Activated CD4-positive, alpha-beta T cell treated with anti-CD3 and anti-CD28 coated beads, Interleukin-2, Interleukin-4, amounts not matched to agents 100 ng/mL and 50 ng/mL, durations not matched to agents 16 hours and 8 hours (primary cell): ENCODE measurements around the gene AVPR1A.

Source experiments
- DNase-seq: peaks from one replicate; pipeline ENCODE4 v3.0.0-alpha.2; 2020; ENCODE audit warnings: low spot score

Gene AVPR1A

GRCh38 chr12:63095369-63095980, 55.5 kb downstream of the AVPR1A start:
- no peak for DNase-seq

DNA sequence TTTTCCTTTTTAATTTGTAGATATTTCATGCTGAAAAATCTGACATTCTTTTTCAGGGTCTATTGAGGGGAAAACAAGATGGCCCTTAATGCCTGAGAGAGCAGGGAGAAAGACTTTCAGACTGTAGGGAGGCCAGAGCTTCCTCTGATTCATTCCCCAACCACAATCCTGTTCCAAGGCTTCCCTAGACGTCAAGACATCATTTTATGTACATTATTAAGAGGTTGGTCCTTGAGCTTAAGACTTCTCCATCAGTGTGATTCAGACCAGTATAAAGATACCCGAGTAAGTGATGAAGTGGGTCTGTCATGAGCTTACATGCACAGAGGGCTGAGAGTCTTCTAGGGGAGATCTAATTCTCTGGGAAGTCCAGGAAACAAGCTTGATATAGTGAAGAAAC, 57.3 kb downstream of the AVPR1A start:
- DNase-seq = no peak

DNA sequence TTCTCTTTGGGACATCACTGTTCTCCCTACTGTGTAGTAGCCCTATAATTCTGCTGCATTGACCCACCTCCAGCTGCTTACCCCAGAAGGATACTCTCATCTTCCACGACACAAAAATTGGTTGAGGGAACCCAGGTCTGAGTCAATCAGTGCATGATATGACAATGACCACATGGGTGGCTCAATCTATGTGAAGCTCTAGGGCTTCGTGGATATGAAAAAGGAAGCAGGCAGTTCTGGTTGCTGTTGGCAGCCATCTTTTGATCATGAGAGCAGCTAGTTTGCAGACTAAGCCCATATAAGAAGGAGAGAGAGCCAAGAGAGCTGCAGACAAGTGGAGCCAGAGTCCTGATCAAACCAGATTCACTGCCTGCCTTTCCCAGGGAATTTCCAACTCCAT, 57.9 kb downstream of the AVPR1A start:
- DNase-seq = no peak
